Stimulated activated CD4-positive, alpha-beta T cell treated with anti-CD3 and anti-CD28 coated beads, Interleukin-4, amount 100 ng/mL, for 48 hours (primary cell): ENCODE results near the gene SUGP2.

Experiments used
- DNase-seq, 2 donors: peaks; one replicate each; pipeline ENCODE4 v3.0.0-alpha.2; 2020; ENCODE audit warnings: low read depth in 2 of 2

Gene SUGP2

DNA sequence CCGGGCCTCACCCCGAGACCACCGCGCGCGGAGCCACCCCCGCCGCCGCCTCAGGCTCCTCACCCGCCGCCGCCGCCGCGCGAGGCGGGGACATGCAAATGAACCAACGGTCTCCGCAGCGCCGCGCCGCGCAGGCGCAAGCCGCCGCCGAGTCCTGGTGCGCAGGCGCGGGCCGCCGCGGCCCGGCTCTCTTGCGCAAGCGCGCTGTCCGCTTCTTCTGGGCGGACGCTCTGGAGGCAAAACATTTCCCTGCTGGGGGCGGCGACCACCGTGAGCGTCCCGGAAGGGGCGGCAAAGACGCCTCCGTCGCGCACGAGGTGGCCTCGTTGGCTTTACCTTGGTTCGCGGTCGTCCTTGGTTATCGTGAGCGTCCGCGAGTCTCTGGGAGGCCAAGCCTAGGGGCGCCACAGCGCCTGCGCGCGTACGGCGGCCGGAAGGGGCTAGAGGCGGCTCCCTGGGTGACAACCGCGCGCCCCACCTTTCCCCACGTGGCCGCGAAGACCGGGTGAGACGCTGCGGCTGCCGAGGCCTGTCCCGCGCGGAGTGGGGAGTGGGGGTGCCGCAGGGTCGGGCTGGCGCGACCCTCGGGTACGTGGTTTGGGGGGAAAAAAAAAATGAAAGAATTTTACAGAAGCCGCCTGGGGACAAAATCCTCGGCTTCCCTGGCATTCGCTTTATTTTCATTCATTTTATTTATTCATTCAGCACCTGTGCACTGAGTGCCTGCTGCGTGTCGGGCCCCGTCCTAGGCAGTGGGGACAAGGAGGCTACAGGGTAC is at the start of gene SUGP2, which contains the start of gene ARMC6:
SUGP2 (minus strand) TSS at position 92 of the 778 bp plus-strand sequence. CDS start 2,446 bp downstream, outside the sequence.
ARMC6 (plus strand) TSS at position 178 of the 778 bp plus-strand sequence. CDS start 607 bp downstream, outside the sequence.
- peak; percentile 80 to 87 for DNase-seq

DNA sequence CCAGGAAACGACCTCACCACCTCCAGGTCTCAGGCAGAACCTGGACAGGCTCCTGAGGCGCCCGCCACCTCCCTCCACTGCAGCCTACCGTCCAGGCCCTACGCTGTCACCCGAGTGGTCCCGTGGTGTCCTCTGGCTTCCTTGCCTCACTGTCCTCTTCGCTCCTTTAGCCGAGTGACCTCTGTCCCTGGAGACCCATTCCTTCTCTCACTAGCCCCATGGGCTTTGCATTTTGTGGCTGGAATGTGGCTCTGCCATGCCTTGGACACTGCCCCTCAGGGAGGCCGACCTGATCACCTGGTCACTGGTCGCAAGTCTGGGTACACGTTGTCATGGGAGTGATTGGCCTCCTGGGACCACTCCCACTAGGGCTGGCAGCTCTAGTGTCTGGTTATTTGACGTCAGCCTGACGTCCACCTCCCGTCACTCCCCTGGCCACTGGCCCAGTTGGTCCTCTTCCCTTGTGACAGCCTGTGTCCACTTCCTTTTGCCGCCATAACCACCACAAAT is 48.4 kb upstream of the SUGP2 start:
- no peak for DNase-seq

DNA sequence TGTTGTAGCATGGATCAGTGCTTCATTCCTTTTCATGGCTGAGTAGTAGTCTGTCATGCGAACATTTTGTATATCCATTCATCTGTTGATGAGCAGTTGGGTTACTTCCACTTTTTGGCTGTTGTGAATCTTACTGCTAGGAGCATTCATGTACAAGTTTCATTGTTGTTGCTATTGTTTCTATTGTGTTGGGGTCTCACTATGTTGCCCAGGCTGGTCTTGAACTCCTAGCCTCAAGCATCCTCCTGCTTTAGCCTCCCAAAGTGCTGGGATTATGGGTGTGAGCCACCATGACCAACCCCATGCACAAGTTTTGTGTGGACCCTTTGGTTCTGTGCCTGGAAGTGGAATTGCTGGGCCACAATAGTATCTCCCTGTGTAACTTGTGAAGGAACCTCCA is 46.3 kb upstream of the SUGP2 start:
- DNase-seq: no peak

DNA sequence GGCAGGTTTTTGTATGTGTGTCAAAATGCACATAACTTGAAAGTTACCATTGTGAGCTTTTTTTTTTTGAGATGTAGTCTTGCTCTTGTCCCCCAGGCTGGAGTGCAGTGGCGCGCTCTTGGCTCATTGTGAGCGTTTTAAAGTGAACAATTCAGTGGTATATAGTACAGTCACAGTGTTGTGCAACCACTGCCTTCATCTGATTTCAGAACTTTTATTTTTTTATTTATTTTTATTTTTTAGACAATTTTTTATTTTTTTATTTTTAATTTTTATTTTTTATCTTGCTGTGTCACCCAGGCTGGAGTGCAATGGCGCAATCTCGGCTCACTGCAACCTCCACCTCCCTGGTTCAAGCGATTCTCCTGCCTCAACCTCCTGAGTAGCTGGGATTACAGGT is 45.5 kb upstream of the SUGP2 start:
- DNase-seq: no peak

DNA sequence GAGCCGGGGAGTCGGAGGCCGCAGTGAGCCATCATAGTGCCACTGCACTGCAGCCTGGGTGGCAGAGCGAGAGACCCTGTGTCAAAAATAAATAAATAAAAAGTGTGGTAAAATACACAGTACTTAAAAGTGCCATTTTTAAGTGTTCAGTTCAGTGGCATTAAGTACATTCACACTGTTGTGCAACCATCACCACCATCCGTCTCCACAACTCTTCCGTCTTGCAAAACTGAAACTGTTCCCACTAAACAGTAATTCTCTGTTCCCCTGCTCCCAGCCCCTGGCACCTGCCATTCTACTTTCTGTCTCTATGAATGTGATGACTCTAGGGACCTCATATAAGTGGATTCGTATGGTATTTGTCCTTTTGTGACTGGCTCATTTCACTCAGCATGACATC is 43.8 kb upstream of the SUGP2 start:
- no peak for DNase-seq

DNA sequence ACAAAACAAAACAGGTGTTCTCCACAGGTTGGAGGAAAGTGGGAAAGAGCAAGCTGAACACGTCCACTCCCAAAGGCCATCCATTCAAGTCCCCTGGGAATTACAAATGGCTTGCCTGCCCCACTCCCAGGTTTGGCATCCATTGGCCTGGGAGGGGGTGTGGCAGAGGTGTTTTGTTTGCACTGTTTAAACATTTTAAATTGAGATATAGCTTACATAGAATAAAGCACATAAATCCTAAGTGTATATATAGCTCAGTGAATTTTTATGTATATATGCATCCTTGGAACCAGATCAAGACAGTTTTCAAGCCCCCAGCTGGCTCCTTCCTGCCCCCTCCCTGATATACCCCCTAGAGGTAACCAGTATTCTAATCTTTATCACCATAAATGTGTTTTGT is 43.2 kb upstream of the SUGP2 start:
- DNase-seq: no peak

DNA sequence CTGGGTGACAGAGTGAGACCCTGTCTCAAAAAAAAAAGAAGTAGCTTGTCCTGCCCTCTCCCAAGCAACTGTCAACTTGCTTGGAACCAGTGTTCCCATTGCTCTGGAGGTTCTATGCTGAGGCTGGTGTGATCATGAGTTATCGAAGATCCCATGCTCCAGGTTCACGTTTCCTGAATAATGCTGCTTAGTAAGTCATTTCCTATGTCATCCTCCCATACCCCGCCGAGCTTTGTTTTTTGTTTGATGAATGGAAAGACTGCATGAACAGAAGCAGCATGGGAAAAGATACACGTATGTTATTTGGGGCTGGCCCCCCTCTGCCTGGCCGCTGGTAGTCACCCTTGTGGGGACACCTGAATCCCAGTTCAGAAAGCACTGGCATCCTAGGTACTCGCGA is 41.8 kb upstream of the SUGP2 start:
- DNase-seq: no peak

DNA sequence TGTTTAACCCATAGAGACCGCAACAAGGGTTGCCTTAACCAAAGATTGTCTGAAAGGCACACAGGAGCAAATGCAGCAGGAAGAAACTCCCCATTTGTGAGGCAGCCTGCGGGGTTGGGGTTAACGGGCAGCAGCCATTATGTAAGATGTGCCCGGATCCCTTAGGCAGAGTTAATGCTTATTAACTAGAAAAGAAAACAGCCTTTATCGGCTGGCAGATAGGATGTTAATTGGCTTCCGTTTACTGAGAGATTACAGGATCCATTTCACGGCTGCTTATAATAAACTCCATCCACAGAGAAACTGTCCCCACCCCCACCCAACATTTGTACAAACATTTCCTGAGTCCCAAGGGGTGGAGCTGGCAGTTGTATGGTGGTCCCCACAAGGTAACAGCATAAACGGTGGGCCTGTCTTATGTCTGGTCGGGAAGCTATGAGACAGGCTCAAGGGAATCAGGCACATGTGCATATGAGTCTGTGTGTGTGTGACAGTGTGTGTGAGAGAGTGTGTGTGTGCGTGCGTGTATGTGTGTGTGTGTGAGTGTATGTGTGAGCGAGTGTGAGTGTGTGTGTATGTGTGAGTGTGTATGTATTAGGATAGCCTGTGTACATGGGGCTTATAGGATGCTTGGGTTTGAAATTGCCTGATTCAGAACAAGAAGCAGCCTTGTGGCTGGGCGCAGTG is 41.0 kb upstream of the SUGP2 start:
- no peak for DNase-seq

DNA sequence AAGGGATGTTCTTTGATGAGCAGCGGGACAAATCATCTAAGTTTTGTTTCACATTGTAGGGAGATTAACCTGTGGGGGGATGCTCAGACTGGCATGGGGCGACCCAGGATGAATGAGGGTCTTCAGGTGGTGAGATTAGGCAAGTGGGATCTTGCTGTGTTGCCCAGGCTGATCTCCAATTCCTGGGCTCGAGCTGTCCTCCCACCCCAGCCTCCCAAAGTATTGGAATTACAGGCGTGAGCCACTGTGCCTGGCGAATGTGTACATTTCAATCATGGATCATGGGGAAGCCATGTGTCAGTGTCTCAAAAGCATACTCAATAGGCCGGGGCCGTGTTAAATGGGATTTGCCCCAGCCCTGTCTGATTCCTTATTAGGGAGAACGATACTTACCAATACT is 38.6 kb upstream of the SUGP2 start:
- no peak for DNase-seq

DNA sequence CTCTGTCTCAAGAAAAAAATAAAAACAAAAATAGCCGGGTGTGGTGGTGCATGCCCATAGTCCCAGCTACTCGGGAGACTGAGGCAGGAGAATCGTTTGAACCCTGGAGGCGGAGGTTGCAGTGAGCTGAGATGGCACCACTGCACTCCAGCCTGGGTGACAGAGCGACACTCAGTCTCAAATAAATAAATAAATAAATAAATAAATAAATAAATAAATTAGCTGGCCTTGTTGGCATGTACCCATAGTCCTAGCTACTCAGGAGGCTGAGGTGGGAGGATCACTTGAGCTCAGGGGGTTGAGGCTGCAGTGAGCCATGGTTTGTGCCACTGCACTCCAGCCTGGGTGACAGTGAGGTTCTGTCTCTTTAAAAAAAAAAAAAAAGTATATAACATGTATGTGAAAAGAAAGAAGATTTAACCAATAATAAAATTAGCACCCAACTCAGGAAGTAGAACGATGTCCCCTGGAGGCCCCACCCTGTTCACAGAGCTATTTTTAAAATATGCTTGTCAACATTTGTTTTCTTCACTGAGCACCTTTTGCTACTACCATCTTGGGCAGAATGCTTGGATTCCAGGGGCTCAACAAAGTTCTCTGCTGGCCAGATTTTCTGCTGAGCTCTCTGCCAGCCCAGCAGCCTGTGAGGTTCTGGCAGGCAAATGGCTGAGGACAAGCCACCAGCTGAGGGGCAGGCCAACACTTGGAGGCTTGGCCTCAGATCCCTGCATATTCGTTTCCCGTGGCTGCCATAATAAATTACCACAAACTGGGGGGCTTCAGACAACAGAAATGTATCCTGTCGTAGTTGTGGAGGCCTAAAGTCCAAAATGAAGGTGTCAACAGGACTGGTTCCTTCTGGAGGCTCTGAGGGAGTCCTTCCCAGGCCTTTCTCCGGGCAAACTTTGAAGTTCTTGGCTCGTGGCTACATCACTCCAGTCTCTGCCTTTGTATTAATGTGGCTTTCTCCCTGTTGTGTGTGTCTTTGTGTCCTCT is 35.6 kb upstream of the SUGP2 start:
- no peak for DNase-seq

DNA sequence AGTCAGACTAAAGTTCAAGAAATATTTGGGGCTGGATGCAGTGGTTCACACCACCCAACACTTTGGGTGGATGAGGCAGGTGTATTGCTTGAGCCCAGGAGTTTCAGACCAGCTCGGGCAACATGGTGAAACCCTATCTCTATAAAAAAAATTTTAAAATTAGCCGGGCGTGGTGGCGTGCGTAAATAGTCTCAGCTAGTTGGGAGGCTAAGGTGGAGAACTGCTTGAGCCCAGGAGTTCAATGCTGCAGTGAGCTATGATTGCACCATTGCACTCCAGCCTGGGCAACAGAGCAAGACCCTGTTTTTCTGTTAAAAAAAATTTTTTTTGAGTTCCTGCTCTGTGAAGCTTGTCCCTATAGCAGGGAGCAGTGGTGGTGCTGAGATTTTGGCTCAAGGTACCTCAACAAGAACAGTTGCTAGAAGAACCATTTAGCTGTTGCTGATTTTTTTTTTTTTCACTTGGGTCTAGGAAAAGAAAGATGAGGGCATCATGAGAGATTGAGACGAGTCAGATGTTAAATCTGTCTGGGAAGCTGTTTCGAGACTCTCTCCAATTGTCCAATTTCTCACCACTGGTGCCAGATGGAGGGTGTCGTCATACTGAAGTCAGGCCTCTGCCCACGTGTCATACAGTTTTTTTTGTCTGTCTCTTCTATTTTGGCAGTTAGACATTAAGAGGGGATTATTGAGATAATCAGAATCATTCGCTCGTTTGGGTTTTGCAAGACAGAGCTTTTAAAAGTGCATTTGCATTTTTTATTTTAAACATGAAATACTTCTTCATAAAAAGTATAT is 34.2 kb upstream of the SUGP2 start:
- DNase-seq: no peak

DNA sequence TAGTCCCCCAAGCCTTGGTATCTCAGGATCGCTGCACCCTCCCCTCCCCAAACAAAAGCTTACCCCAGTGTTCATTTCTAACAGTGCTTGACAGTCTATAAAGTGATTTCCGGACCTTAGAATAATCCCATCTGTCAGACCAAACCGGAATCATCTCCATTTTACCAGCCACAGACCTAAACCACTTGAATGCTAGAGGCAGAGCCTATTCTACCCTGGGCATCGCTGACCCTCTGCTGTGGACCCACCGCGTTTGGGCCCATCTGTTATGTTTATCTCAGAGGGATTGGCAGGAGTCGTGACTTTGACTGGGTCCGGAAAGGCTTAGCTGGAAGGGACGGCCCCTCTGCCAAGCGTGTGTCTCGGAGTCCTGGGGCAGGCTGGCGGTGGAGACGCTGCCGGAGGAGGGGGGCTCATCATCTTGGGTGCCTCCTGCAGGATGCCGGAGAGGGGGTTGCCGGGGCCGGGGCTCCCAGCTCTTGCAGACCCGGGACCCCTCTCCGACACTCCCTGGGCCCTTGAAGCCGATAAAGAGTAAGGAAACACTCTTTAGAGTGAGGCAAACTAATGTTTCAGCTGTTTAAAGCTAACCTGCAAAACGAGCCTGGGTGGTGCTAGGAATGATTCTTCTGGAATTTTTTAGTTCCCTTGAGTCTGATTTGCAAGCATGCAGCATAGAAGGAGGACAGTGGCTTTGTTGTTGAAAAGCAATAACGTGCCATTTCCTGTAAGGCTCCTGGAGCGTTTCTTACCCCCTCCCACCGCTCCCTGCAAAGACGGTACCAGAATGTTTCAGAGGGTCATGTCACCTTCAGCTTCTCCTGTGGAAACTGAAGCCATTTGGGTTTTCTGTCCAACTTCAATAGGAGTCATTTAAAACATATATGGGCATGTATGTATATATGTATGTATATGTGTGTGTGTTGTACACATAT is 31.8 kb upstream of the SUGP2 start:
- peak; percentile 18 to 23 for DNase-seq

DNA sequence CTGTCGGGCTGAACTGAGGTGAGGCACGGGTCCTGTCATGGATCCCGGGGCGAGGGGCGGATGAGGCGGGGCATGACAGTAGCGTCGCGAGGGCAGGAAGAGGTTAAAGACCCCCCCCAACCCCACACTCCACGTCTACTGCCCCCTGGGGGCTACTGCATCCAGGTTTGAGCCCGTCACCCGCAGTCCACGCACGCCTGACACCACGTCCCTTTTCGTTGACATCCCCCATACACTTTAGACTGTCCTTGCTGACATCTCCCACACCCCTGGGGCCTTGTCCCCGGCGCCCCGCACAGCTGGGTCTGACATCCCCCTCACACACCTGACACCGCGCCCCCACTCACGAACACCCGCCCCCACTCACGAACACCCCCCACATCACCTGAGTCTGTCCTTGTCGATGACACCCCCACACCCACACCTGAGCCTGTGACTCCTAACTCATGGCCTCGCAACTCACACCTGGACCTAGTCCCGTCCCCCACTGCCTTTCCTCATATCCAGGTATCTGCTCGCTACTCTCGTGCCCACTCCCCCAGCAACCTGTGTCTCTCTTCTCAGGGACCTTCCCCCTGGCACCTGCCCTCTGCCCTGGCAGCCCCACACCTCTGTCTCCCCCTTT is 30.9 kb upstream of the SUGP2 start:
- DNase-seq: no peak

DNA sequence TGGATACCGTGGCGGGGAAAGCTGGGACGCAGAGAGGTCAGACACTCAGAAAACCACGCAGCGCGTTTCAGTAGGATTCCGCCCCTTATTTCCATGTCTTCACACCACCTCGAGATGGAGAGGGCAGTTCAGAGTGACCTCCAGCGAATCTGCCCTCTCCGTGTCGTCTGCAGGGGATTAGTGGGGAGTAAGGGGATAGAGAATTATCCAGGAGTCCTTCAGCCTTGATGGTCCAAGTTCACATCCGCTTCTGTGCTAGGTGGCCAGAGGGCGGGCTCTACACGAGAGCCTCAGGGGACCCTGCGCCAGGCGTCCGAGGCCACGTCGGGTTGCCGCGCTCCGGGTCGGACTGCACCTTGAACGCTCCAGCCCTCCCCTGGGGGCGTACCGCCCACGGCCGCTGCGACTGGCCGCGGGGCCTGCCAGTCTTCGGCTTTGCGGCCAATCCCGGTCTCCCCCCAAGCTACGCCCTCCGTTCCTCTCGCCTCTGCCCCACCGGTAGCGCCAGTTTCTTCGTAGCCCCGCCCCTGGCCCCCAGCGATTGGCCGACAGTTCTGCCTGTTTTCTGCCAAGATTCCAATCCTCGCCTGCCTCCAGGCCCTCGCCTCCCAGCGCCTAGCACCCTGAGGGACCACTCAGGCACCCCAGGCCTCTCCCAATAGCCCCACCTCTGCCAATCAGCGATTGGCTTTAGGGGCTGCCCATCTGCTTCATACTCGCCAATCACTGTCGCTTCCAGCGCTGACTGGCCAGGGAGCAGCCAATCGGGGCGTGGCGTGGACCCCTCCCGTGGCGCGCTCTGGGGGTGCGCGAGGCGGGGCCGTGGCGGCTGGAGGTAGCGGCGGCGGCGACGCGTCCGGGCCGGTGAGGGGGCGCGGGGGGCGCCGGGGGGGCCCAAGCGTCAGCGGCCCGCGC is 30.1 kb upstream of the SUGP2 start, which contains the start of gene SLC25A42:
SLC25A42 (plus strand) TSS at position 812 of the 915 bp plus-strand sequence. CDS start 32,131 bp downstream, outside the sequence.
- DNase-seq: peak; percentile 95 to 99

DNA sequence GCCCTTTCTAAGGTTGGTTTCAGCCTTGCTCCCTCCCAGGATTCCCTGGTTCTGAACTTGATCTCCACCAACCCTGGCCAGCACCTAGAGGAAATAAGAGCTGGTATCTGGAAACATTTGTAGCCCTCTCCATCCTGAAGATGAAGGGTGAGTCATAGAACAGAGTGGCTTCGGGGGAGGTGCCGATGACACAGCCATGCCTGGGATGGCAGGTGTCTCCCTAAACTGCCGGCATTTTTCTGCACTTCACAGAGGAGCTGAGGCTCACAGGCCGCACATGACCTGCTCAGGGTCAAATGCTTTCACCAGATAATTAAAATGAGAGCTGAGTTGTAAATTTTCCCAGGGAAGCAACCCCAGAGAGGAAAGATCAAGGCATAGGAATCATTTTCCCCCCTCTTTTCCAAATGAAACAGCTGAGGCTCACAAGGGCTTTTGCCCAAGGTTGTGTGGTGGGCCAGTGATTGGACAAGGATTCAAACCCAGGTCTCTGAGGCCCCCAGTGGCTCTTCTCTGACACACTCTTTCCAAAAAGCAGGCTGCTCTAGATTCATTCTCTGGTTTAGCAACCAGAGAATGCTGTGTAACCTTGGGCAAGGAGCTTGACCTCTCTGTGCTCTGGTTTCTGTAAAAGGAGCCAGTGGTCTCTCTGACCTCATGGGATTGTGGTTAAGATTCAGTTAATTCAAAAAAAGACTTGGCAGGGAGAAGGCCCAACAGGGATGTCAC is 29.3 kb upstream of the SUGP2 start:
- DNase-seq: peak in 1 of 2 donors; percentile 24

DNA sequence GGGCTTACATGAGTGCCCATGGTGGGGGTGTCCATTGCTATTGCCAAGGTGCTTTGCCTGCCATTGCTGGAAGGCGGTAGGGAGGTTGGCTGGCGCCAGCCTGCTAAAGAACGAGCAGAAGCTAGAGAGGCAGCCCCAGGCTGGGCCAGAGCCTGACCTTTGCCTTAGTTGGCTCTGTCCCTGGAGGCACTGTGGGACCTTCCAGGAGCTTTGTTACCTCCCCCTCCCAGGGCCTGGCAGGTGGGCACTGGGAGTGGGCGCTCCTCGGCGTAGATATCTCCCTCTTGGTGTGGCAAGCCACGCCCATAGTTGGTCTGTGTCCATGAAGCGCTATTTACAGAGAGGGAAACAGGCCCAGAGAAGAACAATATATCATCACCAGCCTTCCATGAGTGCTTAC is 28.2 kb upstream of the SUGP2 start:
- DNase-seq: no peak

DNA sequence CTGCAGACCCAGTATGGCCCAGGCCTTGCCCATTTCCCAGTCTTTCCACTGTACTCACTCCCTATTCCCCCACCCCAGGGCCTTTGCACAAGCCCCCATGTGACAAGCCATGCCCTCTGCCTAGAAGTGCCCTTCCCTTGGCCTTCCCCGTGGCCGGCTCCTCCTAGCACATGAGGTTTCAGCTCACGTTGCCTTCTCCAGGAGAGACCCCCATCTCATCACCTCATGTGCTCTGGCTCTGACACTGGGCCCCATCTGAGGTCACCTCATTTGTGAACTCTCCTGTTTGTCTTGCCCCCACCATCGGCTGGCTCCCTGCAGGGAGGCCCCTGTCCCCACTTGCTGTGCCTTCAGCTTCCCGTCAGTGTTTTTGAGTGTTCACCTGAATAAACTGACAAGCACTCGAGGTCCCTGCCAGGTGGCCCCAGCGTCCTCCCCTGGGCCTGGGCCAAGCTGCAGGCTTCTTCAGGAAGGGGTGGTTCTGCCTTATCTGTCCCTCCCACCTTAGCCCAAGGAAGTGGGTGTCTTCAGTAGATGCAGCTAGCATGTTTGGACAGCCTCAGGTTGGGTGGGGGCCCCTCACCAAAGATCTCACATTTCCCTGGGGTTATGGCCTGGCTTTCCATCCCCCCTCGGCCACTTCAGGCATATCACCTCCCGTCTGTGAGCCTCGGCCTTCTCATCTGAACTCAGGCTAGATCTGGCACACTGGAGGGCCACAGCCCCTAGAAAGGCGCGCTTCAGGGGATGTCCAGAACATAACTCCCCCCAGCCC is 26.7 kb upstream of the SUGP2 start:
- no peak for DNase-seq
